Cardiac fibroblast (primary cell): ENCODE results near the gene KCNMB2.

Experiments
- DNase-seq, 2 donors: peaks; one replicate each; pipeline versions ENCODE4 v3.0.0 to v3.0.0-alpha.2; 2010; ENCODE audit warnings: low read depth in 2 of 2
- H3K4me3 ChIP-seq, 2 donors: replicated peaks in 1 of 2; 1 replicate in 1 of 2; 2 replicates in 1 of 2; pipeline ENCODE4 v1.5.1; 2011; ENCODE audit warnings: low read depth in 2 of 2, low read length in 2 of 2, mild to moderate bottlenecking in 2 of 2, moderate library complexity in 1 of 2
- CTCF ChIP-seq: IDR thresholded peaks from one replicate; pipeline ENCODE4 v1.5.1; 2011; ENCODE audit warnings: low read depth, mild to moderate bottlenecking, low read length, inconsistent platforms

KCNMB2 gene

DNA sequence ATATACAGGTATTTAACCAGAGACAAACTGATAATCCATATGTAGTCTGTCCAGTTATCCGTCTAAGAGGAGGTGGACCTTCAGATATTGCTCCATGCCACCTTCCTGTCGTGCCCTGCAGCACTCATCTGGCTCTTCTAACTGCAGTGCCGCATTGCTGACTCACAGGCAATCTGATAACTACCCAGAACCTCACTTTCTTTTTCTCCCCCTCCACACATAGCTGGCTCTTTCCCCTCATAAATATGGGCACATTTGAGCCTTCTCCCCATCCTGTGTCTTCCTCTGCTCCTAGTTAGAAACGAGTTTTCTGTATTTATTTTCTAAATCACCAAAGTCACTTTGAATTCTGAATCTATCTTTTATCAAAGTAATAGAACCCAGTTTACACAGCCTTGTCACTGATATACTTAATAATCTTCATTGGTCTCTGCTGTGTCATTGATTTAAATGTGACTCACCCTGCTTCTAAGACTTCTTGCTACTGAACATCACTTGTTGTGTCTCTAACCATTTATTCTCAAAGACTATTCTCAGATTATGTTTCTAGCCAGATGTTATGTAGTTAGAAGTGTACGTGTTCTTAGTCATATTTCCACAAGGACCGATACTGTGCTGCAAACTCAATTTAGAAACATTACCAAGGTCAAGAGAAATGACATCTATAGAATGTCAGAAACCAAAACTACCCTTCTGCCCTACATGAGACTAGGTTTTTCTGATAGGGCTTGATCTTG, 17.4 kb upstream of the KCNMB2 start:
- H3K4me3 ChIP-seq: no peak overlapping the region
- no peak for TF ChIP-seq CTCF
- no peak for DNase-seq

GRCh38 chr3:178519701-178520100, 16.5 kb upstream of the KCNMB2 start:
- TF ChIP-seq CTCF: no peak
- DNase-seq: no peak
- H3K4me3 ChIP-seq: no peak overlapping the region

DNA sequence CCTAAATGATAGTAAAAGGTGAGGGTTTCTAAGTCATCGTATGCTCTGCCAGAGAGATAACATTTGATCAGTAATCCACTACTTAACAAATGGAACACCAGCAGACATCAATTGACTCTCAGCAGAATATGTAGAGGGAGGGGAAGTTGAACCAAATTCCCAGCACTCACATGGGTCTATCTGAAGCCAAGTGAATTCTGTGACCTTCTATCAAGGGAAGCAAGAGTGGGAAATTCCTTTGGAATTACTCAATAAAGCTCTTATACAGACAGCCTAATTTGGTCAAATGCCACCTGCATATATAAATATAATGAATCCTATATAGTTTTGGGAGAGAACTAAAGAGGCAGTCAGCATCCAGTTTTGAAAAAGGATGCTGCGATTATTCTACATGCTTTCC, 15.8 kb upstream of the KCNMB2 start:
- TF ChIP-seq CTCF: no peak
- no peak for DNase-seq
- H3K4me3 ChIP-seq: no peak overlapping the region

- H3K4me3 ChIP-seq: no peak overlapping the region
- no peak for DNase-seq
- no peak for TF ChIP-seq CTCF
Observed at GRCh38 chr3:178522200-178523052, 13.8 kb upstream of the KCNMB2 start.

DNA sequence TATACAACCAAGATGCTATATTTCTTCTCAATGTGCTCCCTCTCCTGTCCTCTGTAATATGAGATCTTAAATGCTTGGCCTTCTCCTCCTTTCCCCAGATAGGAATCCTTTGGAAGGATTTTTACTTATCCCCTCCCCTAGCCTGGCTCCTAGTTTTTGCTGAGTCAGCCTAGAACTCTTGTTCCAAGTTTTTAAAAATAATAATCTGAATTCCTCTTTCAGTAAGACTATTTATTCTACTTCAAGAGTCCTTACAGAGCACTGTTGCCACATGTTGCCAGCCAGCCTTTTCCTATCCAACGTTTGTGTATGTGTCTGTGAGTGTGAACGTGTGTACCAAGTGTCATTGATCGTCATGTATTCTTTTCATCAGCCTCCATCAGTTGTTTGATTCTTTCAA, 11.0 kb upstream of the KCNMB2 start:
- TF ChIP-seq CTCF: no peak
- no peak overlapping the region for H3K4me3 ChIP-seq
- DNase-seq: peak in 1 of 2 donors; percentile 23

- no peak for DNase-seq
Observed at GRCh38 chr3:178526291-178526690, 9.9 kb upstream of the KCNMB2 start.

More at GRCh38 chr3:178526291-178526690, 9.9 kb upstream of the KCNMB2 start:
- no peak overlapping the region for H3K4me3 ChIP-seq
- no peak for TF ChIP-seq CTCF
